Effector CD4-positive, alpha-beta T cell (primary cell): ENCODE measurements around the gene EGLN3.

Experiments
- DNase-seq: peaks from one replicate; pipeline ENCODE4 v3.0.0-alpha.2; 2020

The EGLN3 gene

GRCh38 chr14:33962016-33962415, 11.1 kb upstream of the EGLN3 start:
- DNase-seq = no peak

DNA sequence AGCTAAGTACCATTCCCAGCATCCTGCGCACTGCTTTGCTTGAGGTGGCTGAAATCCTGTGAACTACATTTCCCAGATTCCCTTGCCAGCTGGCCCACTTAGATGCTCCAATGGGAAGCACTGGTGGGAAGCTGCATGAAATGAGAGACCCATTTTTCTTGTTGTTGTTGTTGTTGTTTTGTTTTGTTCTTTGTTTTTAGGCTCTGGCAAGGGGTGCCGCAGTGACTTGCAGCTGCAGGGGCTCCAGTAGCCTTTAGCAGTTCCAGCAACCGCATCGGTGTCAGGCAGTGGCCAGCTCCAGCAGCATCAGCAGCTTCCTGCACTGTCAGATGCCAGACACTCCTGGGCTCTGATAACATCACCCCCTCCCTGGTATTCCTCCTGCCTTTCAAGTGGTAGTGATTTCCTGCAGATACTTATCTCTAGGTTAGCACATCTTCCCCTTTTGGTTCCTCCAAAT, 8.8 kb upstream of the EGLN3 start:
- no peak for DNase-seq

DNA sequence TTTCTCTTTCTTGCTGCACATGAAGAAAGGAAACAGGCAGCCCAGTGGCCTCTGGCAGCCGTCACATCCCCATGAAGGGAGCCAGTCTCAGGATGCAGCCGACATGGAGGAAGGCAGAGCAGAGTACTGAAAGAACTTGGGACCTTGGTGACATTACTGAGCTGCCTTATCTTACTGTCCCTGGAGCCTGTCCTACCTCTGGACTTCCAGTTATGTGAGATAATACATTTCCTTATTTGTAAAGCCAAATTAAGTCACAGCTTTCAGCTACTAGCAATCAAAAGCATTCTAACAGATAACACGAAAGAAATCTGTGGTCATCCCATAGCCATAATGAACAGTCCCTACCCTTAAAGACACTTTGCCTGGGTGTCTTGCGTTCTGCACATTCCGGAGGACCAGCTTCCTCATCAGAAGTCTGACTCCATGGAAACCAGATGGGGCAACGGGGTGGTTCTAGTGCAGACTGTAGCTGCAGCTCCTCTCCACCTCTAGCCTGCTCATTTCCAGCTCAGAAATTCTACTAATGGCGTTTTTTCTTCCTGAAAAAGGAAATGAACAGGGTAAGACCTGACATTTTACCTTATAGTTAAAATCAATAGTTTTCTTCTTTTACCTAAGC, 7.8 kb upstream of the EGLN3 start:
- no peak for DNase-seq

GRCh38 chr14:33957993-33958392, 7.1 kb upstream of the EGLN3 start:
- no peak for DNase-seq

GRCh38 chr14:33957299-33957698, 6.4 kb upstream of the EGLN3 start:
- DNase-seq = no peak

DNA sequence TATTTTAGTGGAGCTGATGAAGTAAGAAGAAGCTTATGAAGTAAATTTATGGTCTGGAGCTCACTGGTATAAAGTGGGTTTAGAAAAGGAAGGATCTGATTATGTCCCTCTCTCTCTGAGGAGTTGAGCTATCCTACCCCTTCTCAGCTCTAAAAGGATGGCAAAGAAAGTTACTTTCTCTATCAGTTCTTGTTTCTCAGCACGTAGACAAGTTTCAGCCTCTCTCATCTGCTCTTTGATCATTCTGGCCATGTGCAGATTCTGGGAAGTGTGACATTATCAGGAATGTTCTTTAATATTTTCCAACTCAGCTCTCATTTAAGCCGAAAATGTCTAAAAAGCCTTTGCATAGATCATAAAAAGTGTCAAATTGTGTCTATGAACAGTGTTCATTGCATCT, 5.8 kb upstream of the EGLN3 start:
- DNase-seq = no peak

GRCh38 chr14:33954016-33954598, 3.2 kb upstream of the EGLN3 start:
- DNase-seq = no peak

- no peak for DNase-seq
Measured at GRCh38 chr14:33952541-33952940, 1.7 kb upstream of the EGLN3 start.

- DNase-seq = no peak
Measured at GRCh38 chr14:33951183-33951840, 438 bp upstream of the EGLN3 start.

GRCh38 chr14:33949411-33949893, 1.4 kb downstream of the EGLN3 start:
- no peak for DNase-seq

GRCh38 chr14:33948869-33949408, 1.9 kb downstream of the EGLN3 start:
- no peak for DNase-seq

- DNase-seq = no peak
Measured at GRCh38 chr14:33948145-33948868, 2.6 kb downstream of the EGLN3 start.

- DNase-seq = no peak
Measured at GRCh38 chr14:33946679-33947476, 4.0 kb downstream of the EGLN3 start.

GRCh38 chr14:33945210-33946088, 5.4 kb downstream of the EGLN3 start:
- DNase-seq = no peak

DNA sequence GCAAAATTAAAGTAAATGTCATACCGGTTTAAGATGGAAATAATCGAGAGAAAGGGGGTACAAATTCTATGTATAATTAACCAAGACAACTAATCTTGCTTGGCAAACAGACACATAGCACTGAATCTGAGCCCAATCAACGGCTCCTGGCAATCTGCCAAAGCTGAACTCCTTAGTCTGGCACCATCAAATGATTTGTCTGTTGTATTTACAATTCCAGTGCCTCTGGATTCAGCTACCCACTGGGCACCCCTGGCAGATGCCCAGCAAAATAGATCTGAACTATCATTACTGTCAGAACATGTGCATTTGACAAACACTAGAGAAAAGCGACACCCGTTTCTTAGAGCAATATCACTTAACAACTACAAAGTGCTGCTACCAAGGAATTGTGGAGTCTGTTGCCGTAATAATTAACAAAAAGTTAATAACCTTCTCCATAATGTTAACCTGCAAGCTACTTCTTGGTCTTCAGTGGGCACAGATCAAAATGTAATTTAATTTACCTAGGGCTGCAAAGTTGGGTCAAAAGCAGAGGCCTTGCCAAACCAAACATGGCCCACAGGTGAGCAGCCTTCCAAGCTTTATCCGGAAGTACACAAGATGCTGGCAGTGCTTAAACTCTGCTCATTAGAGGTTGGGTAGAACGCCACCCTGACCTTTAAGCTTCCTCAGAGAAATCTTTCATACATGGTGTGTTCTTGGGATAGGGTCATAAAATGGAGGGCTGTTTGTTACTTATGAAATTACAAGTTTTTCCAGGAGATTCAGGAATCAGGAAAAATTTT, 7.6 kb downstream of the EGLN3 start:
- DNase-seq = no peak

GRCh38 chr14:33941718-33942117, 9.2 kb downstream of the EGLN3 start:
- DNase-seq = no peak

GRCh38 chr14:33940561-33941011, 10.3 kb downstream of the EGLN3 start:
- DNase-seq = no peak

DNA sequence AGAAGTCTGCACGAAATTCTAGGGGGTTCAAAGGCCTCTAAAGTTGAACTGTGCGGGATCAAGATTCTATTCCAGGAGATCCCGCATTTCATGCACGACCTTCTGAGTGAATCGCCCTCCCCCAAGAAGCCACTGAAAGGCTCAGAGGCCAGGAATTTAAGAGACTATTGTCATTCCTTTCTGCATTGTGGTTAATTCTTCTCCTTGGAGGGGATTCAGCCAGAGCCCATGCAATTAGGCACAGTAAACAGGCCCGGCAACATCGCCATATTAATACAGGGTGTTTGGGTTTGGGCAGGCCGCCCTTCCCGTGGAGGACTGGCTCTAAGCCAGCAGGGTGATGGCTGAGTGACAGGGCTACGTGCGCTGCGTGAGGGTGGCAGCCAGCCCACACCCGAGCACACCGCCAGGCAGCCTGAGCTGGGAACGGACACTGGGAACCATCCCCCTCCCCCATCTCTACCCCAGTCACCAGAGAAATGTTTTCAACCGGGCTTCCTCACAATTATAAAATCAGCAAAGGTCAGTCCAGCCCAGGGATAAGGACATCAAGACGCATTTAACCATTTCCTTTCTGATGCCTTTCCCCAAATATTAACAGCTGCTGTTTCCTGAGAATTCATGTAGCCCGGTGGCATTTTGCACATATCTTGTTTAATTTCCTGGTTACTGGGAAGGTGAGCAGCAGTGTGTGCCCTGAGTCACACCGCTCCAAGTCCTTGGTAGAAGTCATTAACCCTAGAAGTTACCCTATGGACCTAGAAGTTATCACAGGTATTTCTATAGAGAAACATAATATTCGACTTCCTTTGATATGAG, 12.5 kb downstream of the EGLN3 start:
- DNase-seq = no peak

GRCh38 chr14:33936391-33936790, 14.5 kb downstream of the EGLN3 start:
- DNase-seq = no peak
